Gastrocnemius medialis (tissue), 4 donors: Measurements from ENCODE around the gene SIK3. TPM values are rescaled to one million over a fixed set of nuclear protein-coding genes. Genes with fewer than 3 reads are reported as not detected.

ENCODE experiments used
- ATAC-seq, 2 donors: fragments of 150-250 bp; one replicate each; pipeline ENCODE4 v1.9.1; 2016
- DNase-seq, 2 donors: peaks; one replicate each; pipeline ENCODE4 v3.0.0-alpha.2; 2019
- H3K27ac ChIP-seq, 4 donors: fragments of 200-600 bp; sonication (generic); 1 replicate in 1 of 4; 2 replicates in 3 of 4; pipeline ENCODE4 v1.5.1; 2016 to 2018; ENCODE audit warnings: mild to moderate bottlenecking in 2 of 4, moderate library complexity in 1 of 4
- H3K27me3 ChIP-seq, 3 donors: fragments of 200-600 bp; sonication (generic) in 2 of 3; 1 replicate in 1 of 3; 2 replicates in 2 of 3; pipeline versions ENCODE4 v1.5.1 to v1.6.0; 2016 to 2019; ENCODE audit warnings: mild to moderate bottlenecking in 1 of 3, moderate library complexity in 1 of 3
- H3K36me3 ChIP-seq, 2 donors: fragments of 200-600 bp; sonication (generic) in 1 of 2; one replicate each; pipeline ENCODE4 v1.5.1; 2017 to 2018
- H3K4me1 ChIP-seq, 2 donors: fragments of 200-600 bp; sonication (generic) in 1 of 2; one replicate each; pipeline ENCODE4 v1.5.1; 2016 to 2017; ENCODE audit warnings: mild to moderate bottlenecking in 2 of 2
- H3K4me3 ChIP-seq, 4 donors: fragments of 200-600 bp; sonication (generic) in 3 of 4; 1 replicate in 1 of 4; 2 replicates in 3 of 4; pipeline ENCODE4 v1.5.1; 2016 to 2019; ENCODE audit warnings: mild to moderate bottlenecking in 2 of 4
- H3K9me3 ChIP-seq, 3 donors: fragments of 200-600 bp; sonication (generic) in 2 of 3; 1 replicate in 1 of 3; 2 replicates in 2 of 3; pipeline ENCODE4 v1.5.1; 2016 to 2019
- POLR2A ChIP-seq, 2 donors: fragments of 450-650 bp; IDR thresholded peaks; one replicate each; pipeline ENCODE4 v1.6.1; 2017; ENCODE audit warnings: antibody characterized with exemption in 2 of 2, mild to moderate bottlenecking in 2 of 2, moderate library complexity in 2 of 2
- in situ Hi-C, 4 donors: fragments of 200-750 bp; cut with MboI; loops; one replicate each; pipeline versions ENCODE4 v1.15.0 to v1.8.0; 2017; ENCODE audit warnings: low sequenced_read_pairs in 4 of 4
- intact Hi-C: fragments of 100-400 bp; cut with DNase I; formaldehyde crosslinking; loops from one replicate; pipeline ENCODE4 v1.15.1; 2023; ENCODE audit warnings: low total_unique reads
- total RNA-seq, 4 donors: library from RNA; depleted of rRNA; stranded (reverse); fragments of >200 nt; gene quantifications; one replicate each; pipeline versions ENCODE4 v1.1.0 to v1.2.3, GENCODE V29; 2016
- TF ChIP-seq, protein P1 (sequence below), 5 experiments: fragments of 450-650 bp in 3 of 5; fragments of 200-600 bp in 2 of 5; sonication (generic) in 2 of 5; IDR thresholded peaks in 4 of 5; conservative IDR thresholded peaks in 1 of 5; 1 replicate in 4 of 5; 2 replicates in 1 of 5; pipeline ENCODE4 v1.5.1; 2016 to 2019; ENCODE audit warnings: antibody characterized with exemption in 5 of 5, mild to moderate bottlenecking in 3 of 5, moderate library complexity in 3 of 5

Gene SIK3
- total RNA-seq, 4 donors from 2014 or later = 34.4 to 42.4 (median 37.2) TPM

DNA sequence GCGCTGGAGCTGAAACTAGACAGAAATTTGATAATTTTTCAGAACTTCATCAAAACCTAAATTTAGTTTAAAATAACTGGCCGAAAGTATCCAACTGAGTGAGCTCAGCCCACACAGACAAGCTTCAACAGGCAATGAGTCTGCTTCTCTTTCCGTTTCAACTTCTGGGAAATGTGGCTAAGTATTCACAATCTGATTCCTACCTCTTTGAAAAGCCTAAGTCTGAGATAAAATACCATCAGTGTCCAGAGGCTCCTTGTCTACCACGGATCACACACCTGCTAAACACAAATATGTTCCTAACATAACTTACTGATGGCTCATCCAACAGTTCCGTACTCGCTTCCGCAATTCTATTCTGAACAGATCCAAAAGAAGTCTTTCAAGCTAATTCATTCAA, 8.5 kb downstream of the SIK3 start:
- Histone ChIP-seq H3K4me1 (peaks cover 34 to 41% of the 10 kb centered on the region in 2 donors), H3K27ac (no peak overlapping the region), H3K9me3 (no peaks in the 10 kb centered on the region), H3K4me3 (no peak overlapping the region), H3K36me3 (no peaks in the 10 kb centered on the region), H3K27me3 (no peaks in the 10 kb centered on the region)
- in situ Hi-C loops (no loop called here), intact Hi-C loops (no loop called here)
- DNase-seq = no peak
- ATAC-seq = no peak
- TF ChIP-seq, protein P1, sequence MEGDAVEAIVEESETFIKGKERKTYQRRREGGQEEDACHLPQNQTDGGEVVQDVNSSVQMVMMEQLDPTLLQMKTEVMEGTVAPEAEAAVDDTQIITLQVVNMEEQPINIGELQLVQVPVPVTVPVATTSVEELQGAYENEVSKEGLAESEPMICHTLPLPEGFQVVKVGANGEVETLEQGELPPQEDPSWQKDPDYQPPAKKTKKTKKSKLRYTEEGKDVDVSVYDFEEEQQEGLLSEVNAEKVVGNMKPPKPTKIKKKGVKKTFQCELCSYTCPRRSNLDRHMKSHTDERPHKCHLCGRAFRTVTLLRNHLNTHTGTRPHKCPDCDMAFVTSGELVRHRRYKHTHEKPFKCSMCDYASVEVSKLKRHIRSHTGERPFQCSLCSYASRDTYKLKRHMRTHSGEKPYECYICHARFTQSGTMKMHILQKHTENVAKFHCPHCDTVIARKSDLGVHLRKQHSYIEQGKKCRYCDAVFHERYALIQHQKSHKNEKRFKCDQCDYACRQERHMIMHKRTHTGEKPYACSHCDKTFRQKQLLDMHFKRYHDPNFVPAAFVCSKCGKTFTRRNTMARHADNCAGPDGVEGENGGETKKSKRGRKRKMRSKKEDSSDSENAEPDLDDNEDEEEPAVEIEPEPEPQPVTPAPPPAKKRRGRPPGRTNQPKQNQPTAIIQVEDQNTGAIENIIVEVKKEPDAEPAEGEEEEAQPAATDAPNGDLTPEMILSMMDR (IDR thresholded peaks at IDR 0.05 in 4 of 5, conservative IDR thresholded peaks at IDR 0.05 in 1 of 5) = no peak
- TF ChIP-seq POLR2A (IDR thresholded peaks at IDR 0.05) = no peak

DNA sequence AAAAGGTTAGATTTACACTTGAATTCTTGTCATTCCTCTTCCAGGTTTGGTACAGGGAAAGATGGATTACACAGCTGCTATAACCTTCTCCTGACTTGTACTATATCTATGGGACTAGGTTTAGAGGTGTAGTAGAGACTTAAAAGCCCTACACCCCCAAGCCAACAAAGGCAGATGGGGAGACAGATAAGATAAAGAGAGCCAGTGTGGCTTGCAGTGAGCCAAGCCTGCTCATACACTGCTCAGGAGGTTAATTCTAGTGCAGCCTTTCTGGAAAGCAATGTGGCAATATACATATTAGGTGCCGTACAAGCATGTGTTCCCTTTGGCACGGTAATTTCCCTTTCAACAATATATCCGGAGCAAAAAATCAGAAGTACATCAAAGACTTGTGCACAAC, 10.8 kb downstream of the SIK3 start:
- in situ Hi-C loops = no loop called here
- Histone ChIP-seq H3K27ac (no peak overlapping the region), H3K27me3 (no peaks in the 10 kb centered on the region), H3K9me3 (no peaks in the 10 kb centered on the region), H3K36me3 (no peaks in the 10 kb centered on the region), H3K4me1 (peaks cover 41 to 43% of the 10 kb centered on the region in 2 donors), H3K4me3 (no peak overlapping the region)
- no peak for DNase-seq
- ATAC-seq = no peak
- no peak for TF ChIP-seq POLR2A (IDR thresholded peaks at IDR 0.05)
- TF ChIP-seq, protein P1 (IDR thresholded peaks at IDR 0.05 in 4 of 5, conservative IDR thresholded peaks at IDR 0.05 in 1 of 5) = no peak
- intact Hi-C loops = no loop called here

DNA sequence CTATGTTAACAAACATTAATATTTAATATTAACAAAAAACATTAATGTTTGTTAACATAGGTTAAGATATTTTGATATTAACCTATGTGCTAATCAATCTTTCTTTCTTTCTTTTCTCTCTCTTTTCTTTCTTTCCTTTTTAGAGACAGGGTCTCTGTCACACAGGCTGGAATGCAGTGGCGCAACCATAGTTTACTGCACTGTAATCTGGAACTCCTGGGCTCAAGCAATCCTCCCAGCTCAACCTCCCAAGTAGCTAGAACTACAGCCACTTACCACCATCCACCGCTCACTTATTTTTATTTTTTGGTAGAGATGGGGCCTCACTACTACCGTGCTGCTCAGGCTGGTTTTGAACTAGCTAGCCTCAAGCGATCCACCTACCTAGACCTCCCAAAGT, 13.2 kb downstream of the SIK3 start:
- no peak for TF ChIP-seq POLR2A (IDR thresholded peaks at IDR 0.05)
- TF ChIP-seq, protein P1 (IDR thresholded peaks at IDR 0.05 in 4 of 5, conservative IDR thresholded peaks at IDR 0.05 in 1 of 5) = no peak
- peaks cover 38 to 40% of the 10 kb centered on the region in 2 donors for H3K4me1 ChIP-seq
- in situ Hi-C loops (no loop called here), intact Hi-C loops (no loop called here)
- H3K4me3 ChIP-seq = no peak overlapping the region
- ATAC-seq (no peak), DNase-seq (no peak)
- no peaks in the 10 kb centered on the region for H3K36me3 ChIP-seq
- H3K9me3 ChIP-seq = no peaks in the 10 kb centered on the region
- H3K27ac ChIP-seq = no peak overlapping the region
- H3K27me3 ChIP-seq = no peaks in the 10 kb centered on the region

DNA sequence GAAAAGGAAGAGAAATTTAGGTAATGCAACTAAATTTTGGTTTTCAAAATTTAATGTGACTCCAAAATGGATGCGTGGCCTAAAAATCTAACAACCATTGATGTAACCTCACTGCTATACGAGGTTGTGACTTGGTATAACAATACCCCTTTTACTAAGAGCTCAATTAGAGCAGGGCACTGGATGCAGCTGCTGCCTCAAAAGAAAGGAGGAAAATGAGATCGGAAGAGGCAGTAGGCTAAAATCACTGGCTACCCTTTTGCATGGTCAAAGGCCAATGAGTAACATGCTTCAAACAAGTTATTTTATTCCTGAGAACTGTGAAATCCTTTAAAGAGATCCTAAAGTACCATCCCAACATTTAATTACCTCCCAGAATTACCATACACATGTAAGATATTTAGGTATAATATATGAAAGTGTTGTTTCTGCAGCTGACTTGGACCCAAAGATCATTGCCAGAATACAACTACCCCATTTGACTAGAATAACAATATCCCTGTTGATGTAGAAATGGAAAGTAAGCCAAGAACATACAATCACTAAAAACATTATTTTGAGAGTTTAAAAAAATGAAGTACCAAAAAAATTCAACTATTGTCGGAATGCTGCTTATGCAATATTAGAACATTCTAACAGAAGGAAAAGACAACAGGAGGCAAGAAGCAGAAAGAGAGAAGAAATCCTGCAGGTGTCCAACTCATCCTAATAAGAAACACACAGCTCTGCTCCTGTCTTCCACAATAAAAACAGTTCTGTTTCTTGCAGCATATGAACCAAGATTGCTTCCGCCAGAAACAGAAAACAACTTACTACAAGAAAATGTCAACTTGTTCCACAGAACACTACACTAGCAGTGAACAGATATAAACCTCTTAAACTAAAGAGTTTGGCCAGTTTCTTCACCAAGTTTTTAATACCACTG, 15.0 kb downstream of the SIK3 start:
- TF ChIP-seq, protein P1 (IDR thresholded peaks at IDR 0.05 in 4 of 5, conservative IDR thresholded peaks at IDR 0.05 in 1 of 5) = no peak
- TF ChIP-seq POLR2A (IDR thresholded peaks at IDR 0.05) = no peak
- Histone ChIP-seq H3K27me3 (no peaks in the 10 kb centered on the region), H3K36me3 (no peaks in the 10 kb centered on the region), H3K4me3 (no peak overlapping the region), H3K27ac (no peak overlapping the region), H3K4me1 (peaks cover 39 to 42% of the 10 kb centered on the region in 2 donors), H3K9me3 (no peaks in the 10 kb centered on the region)
- in situ Hi-C loops = no loop called here
- intact Hi-C loops = no loop called here
- DNase-seq (no peak), ATAC-seq (no peak)
